NCI-H187 (cell line): Measurements from ENCODE around the gene UGT1A6.
"Not testable (repeated sequence)": the region's sequence is repeated elsewhere in the genome, so short reads cannot be mapped to it uniquely, and the experiment has no call there.

Experiments
- DNase-seq, 2 experiments: peaks; one replicate each; lab custom pipeline; 2025; lab: John Stamatoyannopoulos, UW

Gene UGT1A6

GRCh38 chr2:233686928-233687327, 5.8 kb upstream of the UGT1A6 start:
- DNase-seq = no peak

GRCh38 chr2:233688341-233688740, 4.3 kb upstream of the UGT1A6 start:
- DNase-seq = no peak

- DNase-seq = no peak
These were observed 3.7 kb upstream of the UGT1A6 start for GRCh38 chr2:233689031-233689430.

GRCh38 chr2:233689501-233689900, 3.2 kb upstream of the UGT1A6 start:
- DNase-seq = no peak

GRCh38 chr2:233690444-233690843, 2.2 kb upstream of the UGT1A6 start:
- DNase-seq = no peak

GRCh38 chr2:233691443-233692433, 952 bp upstream of the UGT1A6 start:
- DNase-seq = no peak

- DNase-seq = no peak
These were observed 1.3 kb downstream of the UGT1A6 start for GRCh38 chr2:233693963-233694362.

- no peak for DNase-seq
These were observed 6.0 kb downstream of the UGT1A6 start for GRCh38 chr2:233698740-233699139.

GRCh38 chr2:233699424-233700027, 6.8 kb downstream of the UGT1A6 start:
- no peak for DNase-seq

- DNase-seq = no peak
These were observed 7.4 kb downstream of the UGT1A6 start for GRCh38 chr2:233700028-233700635.

GRCh38 chr2:233700842-233701241, 8.2 kb downstream of the UGT1A6 start:
- DNase-seq = not testable (repeated sequence)

GRCh38 chr2:233702238-233702637, 9.5 kb downstream of the UGT1A6 start:
- no peak for DNase-seq

GRCh38 chr2:233705911-233706506, 13.3 kb downstream of the UGT1A6 start:
- DNase-seq = no peak

GRCh38 chr2:233706720-233707119, 14.0 kb downstream of the UGT1A6 start:
- DNase-seq = no peak

- no peak for DNase-seq
These were observed 15.4 kb downstream of the UGT1A6 start for GRCh38 chr2:233707940-233708644.

- DNase-seq = no peak
These were observed 16.3 kb downstream of the UGT1A6 start for GRCh38 chr2:233708942-233709341.

GRCh38 chr2:233711312-233712008, 18.8 kb downstream of the UGT1A6 start:
- peak; percentile 4 to 6 for DNase-seq

GRCh38 chr2:233712611-233713261, 20.0 kb downstream of the UGT1A6 start, which contains the start of gene UGT1A5:
Gene UGT1A5 (plus strand): TSS chr2:233712907. CDS start chr2:233712992, 85 bp downstream.
- no peak for DNase-seq

GRCh38 chr2:233713262-233713615, 20.5 kb downstream of the UGT1A6 start:
- DNase-seq = no peak

GRCh38 chr2:233714121-233714520, 21.4 kb downstream of the UGT1A6 start:
- no peak for DNase-seq

- DNase-seq = no peak
These were observed 25.9 kb downstream of the UGT1A6 start, which contains the start of gene UGT1A4 for GRCh38 chr2:233718552-233718951. Gene UGT1A4 (plus strand): TSS chr2:233718736. CDS start chr2:233718821, 85 bp downstream.
